GM19023 (cell line): ENCODE data around the gene NDUFS8.
A peak's percentile ranks its signal among the peaks of the same experiment; 100 is the strongest.
"Not testable (repeated sequence)": the region's sequence is repeated elsewhere in the genome, so short reads cannot be mapped to it uniquely, and the experiment has no call there.

Source experiments
- ATAC-seq: cut with Tn5 transposase; IDR thresholded peaks from one replicate; pipeline ENCODE4 v1.9.1; 2021; ENCODE audit warnings: mild to moderate bottlenecking, moderate library complexity; ENCODE audit not compliant: unreplicated experiment

Gene NDUFS8

GRCh38 chr11:68030318-68031143, at the start of gene NDUFS8:
Gene NDUFS8, plus strand, starts transcription at chr11:68030681. Its CDS starts 1,471 bp downstream, at chr11:68032152.
- ATAC-seq = peak; percentile 92

GRCh38 chr11:67981226-67981625, 49.3 kb upstream of the NDUFS8 start:
- ATAC-seq = not testable (repeated sequence)

GRCh38 chr11:67982255-67982857, 48.1 kb upstream of the NDUFS8 start:
- ATAC-seq = not testable (repeated sequence)

- no peak for ATAC-seq
Observed at GRCh38 chr11:67983951-67984350, 46.5 kb upstream of the NDUFS8 start.

- not testable (repeated sequence) for ATAC-seq
Observed at GRCh38 chr11:67985302-67985701, 45.2 kb upstream of the NDUFS8 start.

GRCh38 chr11:67990546-67991346, 39.7 kb upstream of the NDUFS8 start:
- ATAC-seq = not testable (repeated sequence)

GRCh38 chr11:67991347-67992121, 38.9 kb upstream of the NDUFS8 start:
- ATAC-seq = not testable (repeated sequence)

- ATAC-seq = not testable (repeated sequence)
Observed at GRCh38 chr11:67993821-67994220, 36.7 kb upstream of the NDUFS8 start.

GRCh38 chr11:67994387-67994786, 36.1 kb upstream of the NDUFS8 start:
- not testable (repeated sequence) for ATAC-seq

- ATAC-seq = not testable (repeated sequence)
Observed at GRCh38 chr11:67995129-67995528, 35.4 kb upstream of the NDUFS8 start.

- ATAC-seq = not testable (repeated sequence)
Observed at GRCh38 chr11:67995579-67995978, 34.9 kb upstream of the NDUFS8 start.

GRCh38 chr11:67996051-67996450, 34.4 kb upstream of the NDUFS8 start:
- ATAC-seq = no peak

GRCh38 chr11:67996622-67997474, 33.6 kb upstream of the NDUFS8 start:
- ATAC-seq = no peak

GRCh38 chr11:67997475-67997921, 33.0 kb upstream of the NDUFS8 start:
- ATAC-seq = no peak

- no peak for ATAC-seq
Observed at GRCh38 chr11:67998150-67999045, 32.1 kb upstream of the NDUFS8 start.

- ATAC-seq = no peak
Observed at GRCh38 chr11:67999201-67999629, 31.3 kb upstream of the NDUFS8 start.

GRCh38 chr11:67999704-68000103, 30.8 kb upstream of the NDUFS8 start:
- no peak for ATAC-seq

GRCh38 chr11:68002575-68002937, 27.9 kb upstream of the NDUFS8 start:
- no peak for ATAC-seq
